ENCODE results near the gene POU2F3. TPM values are rescaled to one million over a fixed set of nuclear protein-coding genes. Genes with fewer than 3 reads are reported as not detected.
A peak's percentile ranks its signal among the peaks of the same experiment; 100 is the strongest.

POU2F3 gene
- total and polyA plus RNA-seq, 8 donors: 0.18 to 1.9 (median 1.3) TPM; not detected in 2

DNA sequence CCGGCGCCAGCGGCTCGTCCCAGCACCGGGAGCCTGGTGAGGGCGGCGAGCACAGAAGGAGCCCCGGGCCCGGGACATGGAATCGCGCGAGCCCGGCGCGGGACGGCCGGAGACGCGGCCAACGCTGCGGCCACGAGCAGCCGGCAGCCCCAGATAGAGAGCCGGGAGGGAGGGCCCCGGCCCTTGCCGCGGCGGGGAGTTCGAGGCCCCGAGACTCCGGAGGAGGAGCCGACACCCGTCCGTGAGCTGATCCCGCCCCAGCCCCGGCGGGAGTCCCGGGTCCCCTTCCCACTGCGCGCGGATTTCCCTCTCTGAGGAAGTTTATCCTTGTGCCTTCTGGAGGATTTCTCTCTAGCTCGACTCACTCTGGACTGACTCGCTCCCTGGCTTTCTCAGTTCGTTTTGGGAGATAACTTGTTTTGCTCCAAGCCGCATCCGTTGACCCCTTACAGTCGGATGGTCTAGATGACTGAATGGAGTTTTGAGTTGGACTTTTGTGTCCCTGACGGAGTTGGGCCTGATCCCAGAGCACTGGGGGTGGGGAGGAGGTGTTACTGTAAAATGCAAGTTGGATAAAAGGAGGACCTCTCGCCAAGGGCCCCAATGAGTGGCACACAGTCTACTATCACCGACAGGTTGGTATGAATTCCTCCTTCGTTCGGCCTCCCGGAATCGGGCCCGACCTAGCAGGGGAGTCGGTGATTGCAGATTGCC, 96.9 kb downstream of the POU2F3 start:
- 0 to 1% (median 1%) methylated on average over 38 to 56 of the region's 56 CpGs for WGBS, 5 donors
- Histone ChIP-seq H3K4me3 (peak overlapping the region; percentile 81 to 94 (median 88)), H3K27ac (peak overlapping the region; percentile 87 to 100 (median 99)), H3K4me1 (peaks cover 5 to 79% (median 62%) of the 10 kb centered on the region in 4 donors), H3K27me3 (no peaks in the 10 kb centered on the region), H3K9me3 (no peaks in the 10 kb centered on the region), H3K36me3 (no peaks in the 10 kb centered on the region)
- intact Hi-C loops (cut with DNase I; ENCODE audit: low total_unique reads): no loop called here
- no peak for TF ChIP-seq POLR2AphosphoS5 (IDR thresholded peaks at IDR 0.05)
- TF ChIP-seq EP300 (IDR thresholded peaks at IDR 0.05): no peak
- TF ChIP-seq POLR2A (IDR thresholded peaks at IDR 0.05): peak in 1 of 4 donors; percentile 28
- peak in 1 of 2 donors; percentile 81 for DNase-seq

DNA sequence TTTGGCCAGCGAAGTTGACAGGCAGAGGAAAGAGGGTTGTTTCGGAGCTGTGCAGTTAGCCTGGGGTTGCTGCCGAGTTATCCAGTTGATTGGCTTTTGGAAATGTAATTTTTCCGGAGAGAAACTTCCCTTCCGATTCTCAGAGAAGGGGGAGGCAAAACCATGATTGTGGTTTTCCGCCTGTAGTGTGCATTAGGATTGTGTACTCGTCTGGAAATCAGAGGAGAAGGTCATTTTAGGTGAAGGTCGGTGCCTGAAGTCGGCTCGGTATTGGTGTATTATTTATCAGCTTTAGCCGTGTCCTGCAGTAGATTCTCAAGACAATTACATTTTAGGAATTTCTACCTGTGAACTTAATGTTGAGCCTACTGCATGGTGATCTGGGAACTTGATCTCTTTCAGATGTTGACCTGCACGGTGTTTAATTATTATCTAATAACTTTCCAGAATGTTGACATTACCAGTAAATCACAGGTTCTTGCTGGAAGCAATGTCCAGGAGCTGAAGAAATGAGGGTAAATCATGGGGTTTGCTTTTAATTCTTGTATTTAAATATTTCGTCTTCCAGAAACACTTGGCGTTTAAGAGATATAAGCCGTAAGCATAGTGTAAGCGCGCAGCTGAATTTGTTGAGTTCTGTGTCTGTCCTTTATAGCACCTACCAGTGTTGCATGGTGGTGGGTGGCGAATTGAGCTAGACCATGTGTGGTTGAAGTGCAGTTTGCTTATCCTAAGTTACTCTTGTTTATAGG, 97.6 kb downstream of the POU2F3 start:
- peak in 1 of 3 donors; percentile 19 for TF ChIP-seq POLR2AphosphoS5 (IDR thresholded peaks at IDR 0.05)
- TF ChIP-seq, protein P1, sequence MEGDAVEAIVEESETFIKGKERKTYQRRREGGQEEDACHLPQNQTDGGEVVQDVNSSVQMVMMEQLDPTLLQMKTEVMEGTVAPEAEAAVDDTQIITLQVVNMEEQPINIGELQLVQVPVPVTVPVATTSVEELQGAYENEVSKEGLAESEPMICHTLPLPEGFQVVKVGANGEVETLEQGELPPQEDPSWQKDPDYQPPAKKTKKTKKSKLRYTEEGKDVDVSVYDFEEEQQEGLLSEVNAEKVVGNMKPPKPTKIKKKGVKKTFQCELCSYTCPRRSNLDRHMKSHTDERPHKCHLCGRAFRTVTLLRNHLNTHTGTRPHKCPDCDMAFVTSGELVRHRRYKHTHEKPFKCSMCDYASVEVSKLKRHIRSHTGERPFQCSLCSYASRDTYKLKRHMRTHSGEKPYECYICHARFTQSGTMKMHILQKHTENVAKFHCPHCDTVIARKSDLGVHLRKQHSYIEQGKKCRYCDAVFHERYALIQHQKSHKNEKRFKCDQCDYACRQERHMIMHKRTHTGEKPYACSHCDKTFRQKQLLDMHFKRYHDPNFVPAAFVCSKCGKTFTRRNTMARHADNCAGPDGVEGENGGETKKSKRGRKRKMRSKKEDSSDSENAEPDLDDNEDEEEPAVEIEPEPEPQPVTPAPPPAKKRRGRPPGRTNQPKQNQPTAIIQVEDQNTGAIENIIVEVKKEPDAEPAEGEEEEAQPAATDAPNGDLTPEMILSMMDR (IDR thresholded peaks at IDR 0.05): no peak
- DNase-seq: peak in 1 of 2 donors; percentile 64
- Histone ChIP-seq H3K4me3 (peak overlapping the region; percentile 81 to 94 (median 88)), H3K9me3 (no peaks in the 10 kb centered on the region), H3K27me3 (no peaks in the 10 kb centered on the region), H3K27ac (peak overlapping the region; percentile 87 to 100 (median 99)), H3K4me1 (peaks cover 5 to 77% (median 61%) of the 10 kb centered on the region in 4 donors), H3K36me3 (no peaks in the 10 kb centered on the region)
- WGBS, 5 donors: 5 to 11% (median 7%) methylated on average over 18 of the region's 18 CpGs
- intact Hi-C loops (cut with DNase I; ENCODE audit: low total_unique reads): no loop called here

DNA sequence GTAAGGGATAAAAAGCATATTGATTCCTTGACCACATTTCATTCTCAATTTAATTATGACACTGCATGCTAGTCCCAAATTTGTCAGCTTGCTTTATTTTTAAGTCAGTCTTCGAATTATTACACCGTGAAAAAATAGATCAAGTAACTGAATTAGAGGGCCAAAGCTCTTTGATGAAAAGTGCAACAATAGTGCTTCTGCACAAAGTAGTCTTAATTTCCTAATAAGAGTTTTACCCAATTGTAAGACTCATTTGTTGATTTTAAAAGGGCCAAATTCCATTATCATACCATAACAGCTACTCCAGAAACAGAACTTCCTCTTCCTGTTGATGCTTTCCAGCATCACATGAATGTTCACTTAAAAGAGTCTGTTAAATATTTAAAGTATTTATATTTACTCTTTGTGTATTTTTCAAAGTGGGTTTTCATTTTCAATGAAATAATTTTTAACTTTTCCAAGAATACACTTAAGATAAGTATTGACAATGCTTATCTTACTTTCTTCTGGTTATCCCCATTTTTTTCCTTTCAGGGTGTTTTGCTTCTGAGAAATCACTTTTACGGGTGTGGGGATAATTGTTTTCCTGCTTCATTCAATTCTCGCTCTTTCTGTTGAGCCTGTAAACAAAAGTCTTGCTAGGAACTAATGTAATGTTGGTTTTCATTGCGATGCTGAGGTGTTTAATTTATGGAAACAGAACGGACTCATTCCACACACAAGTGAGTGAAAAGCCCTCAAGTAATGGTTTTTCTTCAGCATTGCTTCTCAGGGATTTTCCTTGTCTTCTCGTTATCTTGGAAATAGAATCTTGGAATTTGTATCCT, 98.4 kb downstream of the POU2F3 start:
- Histone ChIP-seq H3K4me3 (peak overlapping the region; percentile 81 to 94 (median 88)), H3K36me3 (no peaks in the 10 kb centered on the region), H3K9me3 (no peaks in the 10 kb centered on the region), H3K27ac (peak overlapping the region; percentile 71 to 100 (median 99)), H3K27me3 (no peaks in the 10 kb centered on the region), H3K4me1 (peaks cover 5 to 77% (median 61%) of the 10 kb centered on the region in 4 donors)
- WGBS, 5 donors: 12 to 22% (median 16%) methylated on average over 7 of the region's 7 CpGs
- no peak for DNase-seq
- intact Hi-C loops (cut with DNase I; ENCODE audit: low total_unique reads): no loop called here
- TF ChIP-seq, protein P1 (IDR thresholded peaks at IDR 0.05): no peak
- TF ChIP-seq EP300 (IDR thresholded peaks at IDR 0.05): no peak
- TF ChIP-seq POLR2A (IDR thresholded peaks at IDR 0.05): no peak
- TF ChIP-seq POLR2AphosphoS5 (IDR thresholded peaks at IDR 0.05): no peak

DNA sequence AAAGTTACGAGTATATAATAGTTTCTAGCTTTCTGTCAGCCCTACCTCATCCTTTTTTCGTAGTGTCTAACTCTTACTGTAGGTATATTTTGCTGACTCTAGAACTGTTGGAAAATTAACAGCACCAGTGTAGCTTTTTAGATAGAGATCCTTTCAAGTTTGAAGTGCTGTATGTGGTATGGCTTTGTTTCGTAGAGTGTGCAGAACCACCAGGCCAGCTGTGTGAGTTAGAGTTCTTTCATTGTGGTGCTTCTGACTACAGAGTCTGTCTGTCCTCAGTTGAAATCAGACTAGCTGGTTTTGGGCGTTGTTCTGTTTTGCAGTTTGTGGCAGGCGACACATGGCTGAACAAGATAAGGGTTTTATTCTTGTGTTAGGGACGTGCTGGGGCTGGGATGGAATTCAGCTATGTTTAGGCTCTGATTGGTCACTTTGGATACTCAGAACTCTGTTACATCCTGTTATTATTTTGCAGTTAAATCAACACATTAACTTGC, 99.5 kb downstream of the POU2F3 start:
- H3K36me3 ChIP-seq: no peaks in the 10 kb centered on the region
- H3K4me1 ChIP-seq: peaks cover 11 to 78% (median 67%) of the 10 kb centered on the region in 4 donors
- H3K27ac ChIP-seq: peak overlapping the region; percentile 27 to 100 (median 99)
- H3K4me3 ChIP-seq: peak overlapping the region in 3 of 4 donors; percentile 81 to 94 (median 88)
- 6 to 19% (median 15%) methylated on average over 6 of the region's 6 CpGs for WGBS, 5 donors
- peak in 2 of 3 donors; percentile 60 to 66 for TF ChIP-seq POLR2AphosphoS5 (IDR thresholded peaks at IDR 0.05)
- no peak for TF ChIP-seq EP300 (IDR thresholded peaks at IDR 0.05)
- TF ChIP-seq POLR2A (IDR thresholded peaks at IDR 0.05): peak in 1 of 4 donors; percentile 7
- TF ChIP-seq, protein P1 (IDR thresholded peaks at IDR 0.05): no peak
- no peaks in the 10 kb centered on the region for H3K27me3 ChIP-seq
- peak; percentile 40 to 78 for DNase-seq
- H3K9me3 ChIP-seq: no peaks in the 10 kb centered on the region
- intact Hi-C loops (cut with DNase I; ENCODE audit: low total_unique reads): no loop called here

Measured in stomach (tissue), 9 donors.